ENCODE results near the gene COMT.

Gene COMT

GRCh38 chr22:20017622-20017958, 76.0 kb downstream of the COMT start:
- TF ChIP-seq ZNF274 (IDR thresholded peaks at IDR 0.05; ENCODE audit: low read depth, low read length), result no peak
- no peak overlapping the region for H3K4me3 ChIP-seq (ENCODE audit: low read length)

GRCh38 chr22:20018001-20018400, 76.4 kb downstream of the COMT start:
- TF ChIP-seq ZNF274 (IDR thresholded peaks at IDR 0.05; ENCODE audit: low read depth, low read length), result no peak

More at GRCh38 chr22:20018001-20018400, 76.4 kb downstream of the COMT start:
- H3K4me3 ChIP-seq (ENCODE audit: low read length), result no peak overlapping the region
